ENCODE data around the gene CEACAM3.
"Not testable (repeated sequence)": the region's sequence is repeated elsewhere in the genome, so short reads cannot be mapped to it uniquely, and the experiment has no call there.

The CEACAM3 gene

DNA sequence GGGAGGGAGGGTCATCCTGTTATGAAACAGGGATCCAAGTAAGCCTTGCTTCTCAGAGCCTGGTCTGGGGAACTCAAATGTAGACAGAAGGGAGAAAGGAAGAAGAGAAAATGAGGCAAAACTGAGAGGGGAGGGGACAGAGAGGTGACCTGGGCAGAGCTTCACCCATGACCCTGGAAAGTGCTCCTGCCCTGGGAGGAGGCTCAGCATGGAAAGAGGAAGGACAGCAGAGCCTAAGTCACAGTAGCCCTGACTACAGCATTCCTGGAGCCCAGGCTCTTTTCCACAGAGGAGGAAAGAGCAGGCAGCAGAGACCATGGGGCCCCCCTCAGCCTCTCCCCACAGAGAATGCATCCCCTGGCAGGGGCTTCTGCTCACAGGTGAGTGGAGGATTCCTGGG, at the start of gene CEACAM3:
TSS of gene CEACAM3 (plus strand) at position 226 of the 400 bp plus-strand sequence. CDS start at position 317, 91 bp downstream.
- no peak within 1 kb of the TSS for H3K4me3 ChIP-seq (ENCODE audit: low read length)
- TF ChIP-seq, protein P1, sequence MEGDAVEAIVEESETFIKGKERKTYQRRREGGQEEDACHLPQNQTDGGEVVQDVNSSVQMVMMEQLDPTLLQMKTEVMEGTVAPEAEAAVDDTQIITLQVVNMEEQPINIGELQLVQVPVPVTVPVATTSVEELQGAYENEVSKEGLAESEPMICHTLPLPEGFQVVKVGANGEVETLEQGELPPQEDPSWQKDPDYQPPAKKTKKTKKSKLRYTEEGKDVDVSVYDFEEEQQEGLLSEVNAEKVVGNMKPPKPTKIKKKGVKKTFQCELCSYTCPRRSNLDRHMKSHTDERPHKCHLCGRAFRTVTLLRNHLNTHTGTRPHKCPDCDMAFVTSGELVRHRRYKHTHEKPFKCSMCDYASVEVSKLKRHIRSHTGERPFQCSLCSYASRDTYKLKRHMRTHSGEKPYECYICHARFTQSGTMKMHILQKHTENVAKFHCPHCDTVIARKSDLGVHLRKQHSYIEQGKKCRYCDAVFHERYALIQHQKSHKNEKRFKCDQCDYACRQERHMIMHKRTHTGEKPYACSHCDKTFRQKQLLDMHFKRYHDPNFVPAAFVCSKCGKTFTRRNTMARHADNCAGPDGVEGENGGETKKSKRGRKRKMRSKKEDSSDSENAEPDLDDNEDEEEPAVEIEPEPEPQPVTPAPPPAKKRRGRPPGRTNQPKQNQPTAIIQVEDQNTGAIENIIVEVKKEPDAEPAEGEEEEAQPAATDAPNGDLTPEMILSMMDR (conservative IDR thresholded peaks at IDR 0.05; ENCODE audit: low read length), result no peak
- DNase-seq (ENCODE audit: low read depth), result no peak

DNA sequence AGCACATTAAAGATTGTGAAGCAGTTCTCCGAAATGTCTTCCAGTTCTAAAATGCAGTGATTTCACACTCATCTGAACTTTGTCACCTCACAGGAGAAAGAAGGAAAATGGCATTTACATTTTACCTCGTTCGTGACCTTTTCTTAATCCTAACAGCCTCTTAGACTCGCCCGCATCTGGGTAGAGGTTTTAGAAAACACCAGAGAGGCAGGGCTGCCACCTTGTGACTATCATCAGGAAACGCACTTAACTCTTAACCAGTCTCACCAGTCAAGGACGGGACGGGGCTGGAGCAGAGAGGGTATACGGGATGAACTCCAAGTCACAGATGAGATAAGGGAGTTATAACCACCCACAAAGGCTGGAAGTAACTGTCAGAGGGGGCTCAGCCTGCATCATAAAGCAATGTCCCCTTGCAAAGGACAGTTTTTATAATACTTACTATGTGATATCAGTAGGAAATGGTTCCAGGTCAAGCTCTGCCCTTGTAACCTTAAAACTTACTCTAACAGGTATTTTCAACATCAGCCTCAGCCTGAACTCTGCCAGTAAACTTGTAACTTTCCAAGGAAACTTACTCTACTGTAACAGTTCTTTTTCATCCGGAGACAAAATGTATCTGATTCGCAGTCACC, 49.7 kb upstream of the CEACAM3 start:
- peak; percentile 45 for DNase-seq (ENCODE audit: low read depth)
- H3K4me3 ChIP-seq (ENCODE audit: low read length), result no peak overlapping the region
- TF ChIP-seq, protein P1 (conservative IDR thresholded peaks at IDR 0.05; ENCODE audit: low read length), result peak; percentile 65

DNA sequence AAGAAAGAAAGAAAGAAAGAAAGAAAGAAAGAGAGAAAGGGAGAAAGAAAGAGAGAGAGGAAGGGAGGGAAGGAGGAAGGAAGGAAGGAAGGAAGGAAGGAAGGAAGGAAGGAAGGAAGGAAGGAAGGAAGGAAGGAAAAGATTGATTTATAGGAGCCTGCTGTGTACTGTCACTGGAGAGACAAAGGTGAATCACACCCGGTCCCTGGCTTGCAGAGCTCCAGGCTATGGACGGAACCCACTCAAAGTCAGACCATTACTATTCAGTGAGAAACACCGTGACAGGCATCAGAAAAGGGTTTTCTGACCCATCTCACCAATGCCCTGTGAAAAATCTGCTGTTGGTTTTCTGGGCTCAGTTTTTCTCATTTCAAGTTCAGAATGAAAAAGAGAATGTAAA, 48.4 kb upstream of the CEACAM3 start:
- TF ChIP-seq, protein P1 (conservative IDR thresholded peaks at IDR 0.05; ENCODE audit: low read length), result no peak
- DNase-seq (ENCODE audit: low read depth), result no peak
- H3K4me3 ChIP-seq (ENCODE audit: low read length), result no peak overlapping the region

DNA sequence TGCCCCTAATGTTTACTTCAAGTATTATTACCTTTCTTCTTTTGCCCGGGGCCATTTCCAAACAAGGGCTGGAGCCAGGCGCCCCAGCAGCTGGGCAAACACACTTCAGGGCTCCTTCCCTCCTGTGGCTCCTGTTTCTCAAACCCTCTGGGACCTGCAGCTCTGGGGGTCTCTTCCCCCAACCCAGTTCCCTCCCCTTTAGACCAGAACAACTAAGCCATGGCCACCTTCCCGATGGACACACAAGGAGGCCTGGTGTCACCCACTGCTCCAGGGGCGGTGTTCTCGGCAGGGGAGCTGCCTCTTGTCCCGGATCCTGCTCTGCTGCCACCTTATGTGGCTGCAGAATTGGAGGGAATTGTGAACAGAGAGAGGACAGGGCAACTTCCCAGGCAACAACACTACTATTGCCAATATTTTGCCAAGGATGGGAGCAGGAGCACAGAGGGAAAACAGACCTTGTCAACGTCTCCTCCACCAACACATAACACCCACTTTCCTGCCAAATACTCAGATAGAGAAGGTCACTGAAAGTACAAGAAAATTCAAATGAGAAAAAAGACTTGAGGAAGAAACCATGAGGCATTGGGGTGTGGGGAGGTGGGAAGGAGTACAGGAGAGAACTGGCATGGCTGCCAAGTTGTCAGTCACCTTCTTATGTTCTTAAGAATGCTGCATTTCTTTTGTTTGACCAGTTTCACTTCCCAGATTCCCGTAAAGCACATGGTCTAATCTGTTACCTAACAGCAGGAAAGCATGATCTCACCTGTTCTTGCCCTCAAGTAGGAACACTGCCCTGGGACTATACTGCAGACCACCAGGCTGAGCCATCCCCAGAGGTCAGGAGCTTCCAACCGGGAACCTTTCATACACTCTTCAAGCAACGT, 45.9 kb upstream of the CEACAM3 start:
- not testable (repeated sequence) for DNase-seq (ENCODE audit: low read depth); H3K4me3 ChIP-seq (ENCODE audit: low read length)

DNA sequence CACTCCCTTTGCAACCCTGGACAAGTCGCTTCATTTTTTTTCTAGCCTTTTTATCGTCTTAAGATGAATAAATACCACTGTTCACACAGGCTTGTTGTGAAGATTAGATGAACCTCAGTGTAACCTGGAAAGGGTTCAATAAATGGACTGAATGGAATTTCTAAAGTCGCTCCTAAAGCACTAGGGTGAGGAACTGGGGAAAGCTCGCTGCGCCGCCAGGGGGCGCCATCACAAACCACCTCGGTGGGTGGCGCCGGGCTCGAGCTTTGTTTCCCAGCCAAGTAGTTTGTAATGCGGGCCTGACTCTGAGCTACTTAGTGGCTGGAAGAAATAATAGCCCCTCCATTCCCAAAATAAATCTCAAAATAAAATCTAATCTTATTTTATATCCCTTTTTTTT, 43.2 kb upstream of the CEACAM3 start:
- TF ChIP-seq, protein P1 (conservative IDR thresholded peaks at IDR 0.05; ENCODE audit: low read length), result peak; percentile 51
- DNase-seq (ENCODE audit: low read depth), result peak; percentile 10
- H3K4me3 ChIP-seq (ENCODE audit: low read length), result no peak overlapping the region

DNA sequence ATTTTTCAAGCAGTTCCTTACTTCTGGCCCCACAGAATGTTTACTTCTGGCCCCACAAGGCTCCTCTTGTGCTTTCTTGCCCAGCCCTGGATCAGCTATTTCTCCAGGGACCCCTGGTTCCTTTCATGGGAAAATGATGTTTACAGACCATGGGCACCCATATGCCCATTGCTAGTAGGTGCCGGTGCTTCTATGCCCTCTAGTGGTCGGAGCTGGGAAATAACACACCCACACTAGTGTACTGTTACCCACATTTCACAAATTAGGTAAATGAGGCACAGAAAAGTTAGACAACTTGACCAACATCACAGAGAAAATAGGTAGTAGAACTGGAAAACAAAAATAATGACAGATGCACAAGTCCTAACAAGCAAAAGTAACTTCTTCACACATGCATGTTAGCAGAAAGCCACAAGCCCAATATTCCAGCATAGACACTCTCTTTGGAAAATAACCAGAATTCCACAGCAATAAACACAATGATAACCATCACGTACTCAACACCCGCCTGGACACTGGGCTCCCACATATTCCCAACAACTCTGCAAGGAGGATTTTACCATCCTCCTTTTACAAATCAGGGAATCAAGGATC, 42.4 kb upstream of the CEACAM3 start:
- DNase-seq (ENCODE audit: low read depth), result peak; percentile 8
- TF ChIP-seq, protein P1 (conservative IDR thresholded peaks at IDR 0.05; ENCODE audit: low read length), result peak; percentile 65
- H3K4me3 ChIP-seq (ENCODE audit: low read length), result no peak overlapping the region

DNA sequence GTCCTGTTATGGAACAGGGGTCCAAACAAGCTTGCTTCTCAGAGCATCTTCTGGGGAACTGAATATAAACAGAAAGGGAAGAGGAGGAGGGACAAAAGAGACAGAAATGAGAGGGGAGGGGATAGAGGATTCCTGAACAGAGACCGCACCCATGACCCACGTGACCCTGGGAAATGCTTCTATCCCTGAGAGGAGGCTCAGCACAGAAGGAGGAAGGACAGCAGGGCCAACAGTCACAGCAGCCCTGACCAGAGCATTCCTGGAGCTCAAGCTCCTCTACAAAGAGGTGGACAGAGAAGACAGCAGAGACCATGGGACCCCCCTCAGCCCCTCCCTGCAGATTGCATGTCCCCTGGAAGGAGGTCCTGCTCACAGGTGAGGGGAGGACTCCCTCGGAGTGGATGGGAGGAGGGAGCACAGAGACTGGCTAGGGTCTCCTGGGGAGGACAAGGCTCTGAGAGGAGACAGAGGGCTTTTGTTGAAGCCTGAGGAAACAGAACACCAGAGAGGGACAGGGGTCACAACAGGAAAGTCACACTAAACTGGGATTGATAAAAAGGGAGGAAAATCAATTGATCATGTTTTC, 41.0 kb upstream of the CEACAM3 start, which contains the start of gene CEACAM6:
TSS of gene CEACAM6 (plus strand) at position 203 of the 586 bp plus-strand sequence. CDS start at position 312, 109 bp downstream.
- TF ChIP-seq, protein P1 (conservative IDR thresholded peaks at IDR 0.05; ENCODE audit: low read length), result no peak
- DNase-seq (ENCODE audit: low read depth), result no peak
- no peak within 1 kb of the TSS for H3K4me3 ChIP-seq (ENCODE audit: low read length)
